OCI-LY1 (cell line): ENCODE measurements around the gene SYNE2.
A peak's percentile ranks its signal among the peaks of the same experiment; 100 is the strongest.

ENCODE experiments used
- H2AFZ ChIP-seq: fragments of 200-600 bp; sonication (generic), shearing (Covaris generic); 2 replicates; pipeline ENCODE4 v1.6.0; 2014; ENCODE audit warnings: antibody characterized with exemption, mild to moderate bottlenecking, low read length
- H3F3A ChIP-seq: fragments of 200-600 bp; sonication (generic), shearing (Covaris generic); 2 replicates; pipeline ENCODE4 v1.6.0; 2014; ENCODE audit warnings: mild to moderate bottlenecking, antibody characterized with exemption, low read length, moderate library complexity; ENCODE audit not compliant: insufficient read depth
- H3K27ac ChIP-seq: fragments of 200-600 bp; sonication (generic); 2 replicates; pipeline ENCODE4 v1.5.1; 2014; ENCODE audit warnings: low read length, mixed run types, mild to moderate bottlenecking, low read depth; ENCODE audit not compliant: poor library complexity, severe bottlenecking
- H3K27me3 ChIP-seq: fragments of 200-600 bp; sonication (generic); 2 replicates; pipeline ENCODE4 v1.6.0; 2014; ENCODE audit warnings: antibody characterized with exemption, mild to moderate bottlenecking, low read length, moderate library complexity; ENCODE audit not compliant: insufficient read depth
- H3K36me3 ChIP-seq: fragments of 200-600 bp; sonication (generic); 2 replicates; pipeline ENCODE4 v1.6.1; 2014; ENCODE audit warnings: mild to moderate bottlenecking, antibody characterized with exemption, low read length, moderate library complexity, mixed read lengths; ENCODE audit not compliant: insufficient read depth
- H3K4me1 ChIP-seq: fragments of 200-600 bp; sonication (generic); 2 replicates; pipeline ENCODE4 v1.5.1; 2014; ENCODE audit warnings: mild to moderate bottlenecking, low read length, moderate library complexity; ENCODE audit not compliant: insufficient read depth, severe bottlenecking
- H3K4me2 ChIP-seq: fragments of 200-600 bp; sonication (generic), shearing (Covaris generic); 2 replicates; pipeline ENCODE4 v1.6.1; 2014; ENCODE audit warnings: low read length
- H3K4me3 ChIP-seq: fragments of 200-600 bp; sonication (generic); 2 replicates; pipeline ENCODE4 v1.5.1; 2014; ENCODE audit warnings: low read length, low read depth, mild to moderate bottlenecking, mixed read lengths; ENCODE audit not compliant: poor library complexity, severe bottlenecking
- H3K79me2 ChIP-seq: fragments of 200-600 bp; shearing (Covaris generic); 2 replicates; pipeline ENCODE4 v1.6.1; 2016; ENCODE audit warnings: mixed run types, low read length, mixed read lengths; ENCODE audit not compliant: insufficient read depth
- H3K9ac ChIP-seq: fragments of 200-600 bp; sonication (generic), shearing (Covaris generic); 2 replicates; pipeline ENCODE4 v1.6.1; 2014; ENCODE audit warnings: mild to moderate bottlenecking, low read length, mixed read lengths
- H3K9me2 ChIP-seq: fragments of 200-600 bp; sonication (generic), shearing (Covaris generic); 2 replicates; pipeline ENCODE4 v1.6.1; 2014; ENCODE audit warnings: low read depth, mild to moderate bottlenecking, low read length, mixed read lengths
- H3K9me3 ChIP-seq: fragments of 200-600 bp; shearing (Covaris generic); 2 replicates; pipeline ENCODE4 v1.6.1; 2014; ENCODE audit warnings: low read length, mixed read lengths
- H4K20me1 ChIP-seq: fragments of 200-600 bp; sonication (generic), shearing (Covaris generic); 2 replicates; pipeline ENCODE4 v1.6.0; 2016; ENCODE audit warnings: mild to moderate bottlenecking, low read length; ENCODE audit not compliant: insufficient read depth
- CTCF ChIP-seq: fragments of 200-600 bp; sonication (generic), shearing (Covaris generic); IDR thresholded peaks from 2 replicates; pipeline ENCODE4 v1.5.1; 2017; ENCODE audit warnings: mild to moderate bottlenecking, antibody characterized with exemption, low read length, moderate library complexity, mixed read lengths
- EZH2 ChIP-seq: fragments of 200-600 bp; sonication (generic), shearing (Covaris generic); IDR thresholded peaks from 2 replicates; pipeline ENCODE4 v1.8.0; 2017; ENCODE audit warnings: borderline replicate concordance, mixed run types, mild to moderate bottlenecking, antibody characterized with exemption, low read length, moderate library complexity, mixed read lengths

Gene SYNE2

GRCh38 chr14:63908667-63909264, 56.0 kb downstream of the SYNE2 start:
- Histone ChIP-seq H2AFZ (no peak overlapping the region), H3K4me2 (no peak overlapping the region)

GRCh38 chr14:63909984-63910383, 57.2 kb downstream of the SYNE2 start:
- no peak overlapping the region for H3K27ac ChIP-seq
- H3K36me3 ChIP-seq, result peaks cover 52% of the 10 kb centered on the region; the same call in 1 of the 2 replicates
- no peaks in the 10 kb centered on the region for H3K9me2 ChIP-seq
- H3K79me2 ChIP-seq, result peaks cover 38% of the 10 kb centered on the region
- H3K4me1 ChIP-seq, result peaks cover 23% of the 10 kb centered on the region
- no peaks in the 10 kb centered on the region for H3F3A ChIP-seq
- H4K20me1 ChIP-seq, result no peaks in the 10 kb centered on the region
- H3K4me3 ChIP-seq, result no peak overlapping the region
- TF ChIP-seq EZH2 (no peak), CTCF (no peak)
- H2AFZ ChIP-seq, result no peak overlapping the region
- no peak overlapping the region for H3K4me2 ChIP-seq
- H3K27me3 ChIP-seq, result no peaks in the 10 kb centered on the region
- H3K9ac ChIP-seq, result no peak overlapping the region
- H3K9me3 ChIP-seq, result peaks cover 4% of the 10 kb centered on the region

More at GRCh38 chr14:63908667-63909264, 56.0 kb downstream of the SYNE2 start:
- no peaks in the 10 kb centered on the region for H3K27me3 ChIP-seq
- TF ChIP-seq CTCF (no peak), EZH2 (no peak)
- no peaks in the 10 kb centered on the region for H3K9me2 ChIP-seq
- H3K4me1 ChIP-seq, result peaks cover 23% of the 10 kb centered on the region
- no peaks in the 10 kb centered on the region for H3F3A ChIP-seq
- H3K79me2 ChIP-seq, result peaks cover 48% of the 10 kb centered on the region
- H4K20me1 ChIP-seq, result no peaks in the 10 kb centered on the region
- H3K9me3 ChIP-seq, result peaks cover 9% of the 10 kb centered on the region
- H3K9ac ChIP-seq, result 0 out of 2 replicates have a peak overlapping the region, but pooled peaks have one; percentile 15
- no peak overlapping the region for H3K27ac ChIP-seq
- peaks cover 44% of the 10 kb centered on the region; the same call in 1 of the 2 replicates for H3K36me3 ChIP-seq
- H3K4me3 ChIP-seq, result no peak overlapping the region

GRCh38 chr14:63910583-63911363, 58.0 kb downstream of the SYNE2 start:
- Histone ChIP-seq H3K9ac (no peak overlapping the region), H4K20me1 (no peaks in the 10 kb centered on the region), H3K27ac (peak overlapping the region; percentile 22), H3K79me2 (peaks cover 38% of the 10 kb centered on the region), H3K4me3 (no peak overlapping the region), H3K4me2 (no peak overlapping the region), H3K36me3 (peaks cover 56% of the 10 kb centered on the region; the same call in 1 of the 2 replicates), H3K9me2 (no peaks in the 10 kb centered on the region), H3K9me3 (no peaks in the 10 kb centered on the region), H2AFZ (no peak overlapping the region), H3K4me1 (peaks cover 31% of the 10 kb centered on the region), H3F3A (no peaks in the 10 kb centered on the region), H3K27me3 (no peaks in the 10 kb centered on the region)
- no peak for TF ChIP-seq CTCF
- TF ChIP-seq EZH2, result no peak
